ENCODE results near the gene ZNF106.
A peak's percentile ranks its signal among the peaks of the same experiment; 100 is the strongest.

DNA sequence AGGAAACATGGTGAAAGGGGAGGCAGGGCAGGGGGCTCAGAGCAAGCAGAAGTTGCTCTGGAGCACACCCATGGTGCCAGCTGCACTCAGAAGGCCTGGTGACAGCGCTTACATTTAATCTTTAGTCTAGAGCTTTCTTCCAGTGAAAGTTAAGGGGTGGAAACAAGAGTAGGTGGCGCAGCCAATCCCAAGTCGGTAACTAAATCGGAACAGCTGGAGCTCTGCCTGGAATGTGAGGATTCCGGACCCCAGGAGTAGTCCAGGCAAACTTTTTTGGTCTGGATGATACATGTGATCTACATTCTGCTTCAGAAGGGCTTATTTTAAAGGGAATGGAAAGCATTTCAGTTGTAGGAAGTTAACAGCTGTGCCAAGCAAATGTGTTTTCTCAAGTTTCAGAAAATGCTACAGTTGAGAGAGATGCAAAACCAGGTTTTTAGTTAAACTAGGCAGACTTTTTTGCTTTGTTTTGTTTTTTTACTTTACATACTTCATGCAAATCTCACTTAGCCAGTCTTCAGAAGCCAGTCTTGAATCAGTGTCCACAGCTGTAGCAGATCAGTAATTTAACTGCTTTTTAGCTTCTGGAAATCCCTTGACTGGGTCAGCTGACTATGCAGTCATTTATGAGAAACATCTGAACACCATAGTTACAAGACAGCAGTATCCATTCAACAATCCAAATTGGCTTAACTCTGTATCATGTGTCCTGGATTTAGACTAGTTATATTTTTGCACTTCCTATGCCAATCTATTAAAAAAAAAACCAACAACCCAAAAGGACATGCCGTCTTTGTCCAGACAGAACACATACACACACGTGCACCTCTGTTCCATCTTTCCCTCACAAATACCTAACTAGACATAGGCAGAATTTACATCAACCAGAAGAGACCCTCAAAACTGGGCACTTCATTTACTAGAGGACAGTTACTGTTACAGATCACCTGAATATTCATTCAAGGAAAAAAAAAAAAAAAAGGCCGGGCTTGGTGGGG, 33.2 kb downstream of the ZNF106 start:
- peak in 1 of 2 donors; percentile 43 for TF ChIP-seq POLR2A (IDR thresholded peaks at IDR 0.05)
- TF ChIP-seq, protein P1, sequence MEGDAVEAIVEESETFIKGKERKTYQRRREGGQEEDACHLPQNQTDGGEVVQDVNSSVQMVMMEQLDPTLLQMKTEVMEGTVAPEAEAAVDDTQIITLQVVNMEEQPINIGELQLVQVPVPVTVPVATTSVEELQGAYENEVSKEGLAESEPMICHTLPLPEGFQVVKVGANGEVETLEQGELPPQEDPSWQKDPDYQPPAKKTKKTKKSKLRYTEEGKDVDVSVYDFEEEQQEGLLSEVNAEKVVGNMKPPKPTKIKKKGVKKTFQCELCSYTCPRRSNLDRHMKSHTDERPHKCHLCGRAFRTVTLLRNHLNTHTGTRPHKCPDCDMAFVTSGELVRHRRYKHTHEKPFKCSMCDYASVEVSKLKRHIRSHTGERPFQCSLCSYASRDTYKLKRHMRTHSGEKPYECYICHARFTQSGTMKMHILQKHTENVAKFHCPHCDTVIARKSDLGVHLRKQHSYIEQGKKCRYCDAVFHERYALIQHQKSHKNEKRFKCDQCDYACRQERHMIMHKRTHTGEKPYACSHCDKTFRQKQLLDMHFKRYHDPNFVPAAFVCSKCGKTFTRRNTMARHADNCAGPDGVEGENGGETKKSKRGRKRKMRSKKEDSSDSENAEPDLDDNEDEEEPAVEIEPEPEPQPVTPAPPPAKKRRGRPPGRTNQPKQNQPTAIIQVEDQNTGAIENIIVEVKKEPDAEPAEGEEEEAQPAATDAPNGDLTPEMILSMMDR (IDR thresholded peaks at IDR 0.05): no peak

All from suprapubic skin (tissue), 3 donors.